Measurements from ENCODE around the gene GCSH. TPM values are rescaled to one million over a fixed set of nuclear protein-coding genes. Genes with fewer than 3 reads are reported as not detected.

The GCSH gene
- total RNA-seq, 1 donor from 2014 or later = 41.1 TPM

GRCh38 chr16:81107511-81107910, 11.3 kb upstream of the GCSH start:
- Mint-ChIP-seq H3K9me3 (ENCODE audit: unreplicated experiment) (no peaks in the 10 kb centered on the region), H3K4me3 (ENCODE audit: unreplicated experiment) (no peak overlapping the region), H3K27me3 (ENCODE audit: low read depth, unreplicated experiment) (no peaks in the 10 kb centered on the region), H3K36me3 (ENCODE audit: low read depth, unreplicated experiment) (no peaks in the 10 kb centered on the region), H3K4me1 (ENCODE audit: low read depth, unreplicated experiment) (no peaks in the 10 kb centered on the region), H3K27ac (ENCODE audit: unreplicated experiment) (no peak overlapping the region)
- H3K4me2 ChIP-seq (ENCODE audit: low read length) = no peak overlapping the region
- H3K4me1 ChIP-seq (ENCODE audit: insufficient read depth, low read length) = no peaks in the 10 kb centered on the region
- TF ChIP-seq CTCF (IDR thresholded peaks at IDR 0.05; ENCODE audit: insufficient read depth, low read depth, low read length) (no peak), EZH2 (IDR thresholded peaks at IDR 0.05; ENCODE audit: insufficient read depth, low read length) (no peak)
- H3K27me3 ChIP-seq (ENCODE audit: insufficient read depth, low read length) = no peaks in the 10 kb centered on the region
- H3K79me2 ChIP-seq (ENCODE audit: insufficient read depth, low read length) = no peaks in the 10 kb centered on the region
- DNase-seq (ENCODE audit: low read depth) (no peak), FAIRE-seq (no peak)
- no peak overlapping the region for H3K27ac ChIP-seq (ENCODE audit: low read depth, low read length)
- no peak overlapping the region for H2AFZ ChIP-seq (ENCODE audit: low read depth, low read length)
- H3K4me3 ChIP-seq (ENCODE audit: insufficient read depth, low read depth, low read length) = no peak overlapping the region
- no peaks in the 10 kb centered on the region for H3K9me3 ChIP-seq (ENCODE audit: insufficient read depth, low read depth, low read length)
- H3K36me3 ChIP-seq (ENCODE audit: insufficient read depth, low read length) = no peaks in the 10 kb centered on the region
- no peaks in the 10 kb centered on the region for H4K20me1 ChIP-seq (ENCODE audit: insufficient read depth, low read length)
- H3K9ac ChIP-seq (ENCODE audit: low read length) = no peak overlapping the region

GRCh38 chr16:81106826-81107503, 10.8 kb upstream of the GCSH start:
- H3K9ac ChIP-seq (ENCODE audit: low read length) = no peak overlapping the region
- Mint-ChIP-seq H3K9me3 (ENCODE audit: unreplicated experiment) (no peaks in the 10 kb centered on the region), H3K4me1 (ENCODE audit: low read depth, unreplicated experiment) (no peaks in the 10 kb centered on the region), H3K4me3 (ENCODE audit: unreplicated experiment) (no peak overlapping the region), H3K27ac (ENCODE audit: unreplicated experiment) (no peak overlapping the region), H3K36me3 (ENCODE audit: low read depth, unreplicated experiment) (no peaks in the 10 kb centered on the region), H3K27me3 (ENCODE audit: low read depth, unreplicated experiment) (no peaks in the 10 kb centered on the region)
- no peaks in the 10 kb centered on the region for H4K20me1 ChIP-seq (ENCODE audit: insufficient read depth, low read length)
- DNase-seq (ENCODE audit: low read depth) (no peak), FAIRE-seq (no peak)
- H3K4me3 ChIP-seq (ENCODE audit: insufficient read depth, low read depth, low read length) = no peak overlapping the region
- no peak overlapping the region for H3K27ac ChIP-seq (ENCODE audit: low read depth, low read length)
- H3K27me3 ChIP-seq (ENCODE audit: insufficient read depth, low read length) = no peaks in the 10 kb centered on the region
- H3K9me3 ChIP-seq (ENCODE audit: insufficient read depth, low read depth, low read length) = no peaks in the 10 kb centered on the region
- no peaks in the 10 kb centered on the region for H3K36me3 ChIP-seq (ENCODE audit: insufficient read depth, low read length)
- no peaks in the 10 kb centered on the region for H3K79me2 ChIP-seq (ENCODE audit: insufficient read depth, low read length)
- H2AFZ ChIP-seq (ENCODE audit: low read depth, low read length) = no peak overlapping the region
- no peak overlapping the region for H3K4me2 ChIP-seq (ENCODE audit: low read length)
- TF ChIP-seq EZH2 (IDR thresholded peaks at IDR 0.05; ENCODE audit: insufficient read depth, low read length) (no peak), CTCF (IDR thresholded peaks at IDR 0.05; ENCODE audit: insufficient read depth, low read depth, low read length) (no peak)
- no peaks in the 10 kb centered on the region for H3K4me1 ChIP-seq (ENCODE audit: insufficient read depth, low read length)

- Histone ChIP-seq H3K79me2 (ENCODE audit: insufficient read depth, low read length) (no peaks in the 10 kb centered on the region), H3K4me3 (ENCODE audit: insufficient read depth, low read depth, low read length) (no peak overlapping the region), H3K27ac (ENCODE audit: low read depth, low read length) (no peak overlapping the region), H3K4me1 (ENCODE audit: insufficient read depth, low read length) (no peaks in the 10 kb centered on the region), H3K9me3 (ENCODE audit: insufficient read depth, low read depth, low read length) (no peaks in the 10 kb centered on the region), H3K27me3 (ENCODE audit: insufficient read depth, low read length) (no peaks in the 10 kb centered on the region), H3K4me2 (ENCODE audit: low read length) (no peak overlapping the region), H3K9ac (ENCODE audit: low read length) (no peak overlapping the region), H3K36me3 (ENCODE audit: insufficient read depth, low read length) (no peaks in the 10 kb centered on the region), H4K20me1 (ENCODE audit: insufficient read depth, low read length) (no peaks in the 10 kb centered on the region), H2AFZ (ENCODE audit: low read depth, low read length) (no peak overlapping the region)
- DNase-seq (ENCODE audit: low read depth) = no peak
- no peak for TF ChIP-seq CTCF (IDR thresholded peaks at IDR 0.05; ENCODE audit: insufficient read depth, low read depth, low read length)
- TF ChIP-seq EZH2 (IDR thresholded peaks at IDR 0.05; ENCODE audit: insufficient read depth, low read length) = no peak
- Mint-ChIP-seq H3K27me3 (ENCODE audit: low read depth, unreplicated experiment) (no peaks in the 10 kb centered on the region), H3K36me3 (ENCODE audit: low read depth, unreplicated experiment) (no peaks in the 10 kb centered on the region), H3K27ac (ENCODE audit: unreplicated experiment) (no peak overlapping the region), H3K9me3 (ENCODE audit: unreplicated experiment) (no peaks in the 10 kb centered on the region), H3K4me1 (ENCODE audit: low read depth, unreplicated experiment) (no peaks in the 10 kb centered on the region), H3K4me3 (ENCODE audit: unreplicated experiment) (no peak overlapping the region)
- FAIRE-seq = no peak
Observed at GRCh38 chr16:81105946-81106345, 9.8 kb upstream of the GCSH start.
